ENCODE measurements around the gene PPFIBP2. TPM values are rescaled to one million over a fixed set of nuclear protein-coding genes. Genes with fewer than 3 reads are reported as not detected.

Gene PPFIBP2
- total RNA-seq, 1 experiment from 2014 or later: 5.7 TPM

GRCh38 chr11:7558046-7558445 is 44.2 kb downstream of the PPFIBP2 start:
- no peaks in the 10 kb centered on the region for H3K36me3 ChIP-seq (ENCODE audit: insufficient read depth, low read length, poor library complexity, severe bottlenecking)

GRCh38 chr11:7559398-7560283 is 45.8 kb downstream of the PPFIBP2 start:
- no peaks in the 10 kb centered on the region for H3K4me1 ChIP-seq (ENCODE audit: insufficient read depth, low read length, poor library complexity, severe bottlenecking)
- TF ChIP-seq EZH2 (IDR thresholded peaks at IDR 0.05; ENCODE audit: borderline replicate concordance, low read depth, low read length, poor library complexity, severe bottlenecking) (no peak), CTCF (conservative IDR thresholded peaks at IDR 0.05; ENCODE audit: low read depth, low read length) (no peak)
- no TSS peak for BruUV-seq (replicated peaks)
- no peak overlapping the region for H3K27ac ChIP-seq (ENCODE audit: low read depth, low read length, poor library complexity, severe bottlenecking)
- no peak overlapping the region for H3K4me3 ChIP-seq (ENCODE audit: low read depth, low read length, poor library complexity, severe bottlenecking)
- H3K9me3 ChIP-seq (ENCODE audit: low read depth, low read length, poor library complexity, severe bottlenecking): no peaks in the 10 kb centered on the region
- no peaks in the 10 kb centered on the region for H3K36me3 ChIP-seq (ENCODE audit: insufficient read depth, low read length, poor library complexity, severe bottlenecking)
- no peak for DNase-seq (ENCODE audit: low spot score)
- POLR2A ChIA-PET (ENCODE audit: low non-redundant PET): no interaction called here
- CTCF ChIA-PET: no interaction called here
- intact Hi-C loops (cut with micrococcal nuclease; ENCODE audit: unreplicated experiment): no loop called here
- H3K27me3 ChIP-seq (replicated peaks; ENCODE audit: insufficient read depth, low read depth, low read length, poor library complexity): no peaks in the 10 kb centered on the region

More at GRCh38 chr11:7558046-7558445, 44.2 kb downstream of the PPFIBP2 start:
- ChIA-PET POLR2A (ENCODE audit: low non-redundant PET) (interaction anchor here (0.6 kb wide), 1 partner anchor 1920 kb away, joined by 3 read pairs; no protein-coding TSS in a partner anchor), CTCF (no interaction called here)
- Histone ChIP-seq H3K4me1 (ENCODE audit: insufficient read depth, low read length, poor library complexity, severe bottlenecking) (no peaks in the 10 kb centered on the region), H3K9me3 (ENCODE audit: low read depth, low read length, poor library complexity, severe bottlenecking) (no peaks in the 10 kb centered on the region), H3K27ac (ENCODE audit: low read depth, low read length, poor library complexity, severe bottlenecking) (no peak overlapping the region), H3K4me3 (ENCODE audit: low read depth, low read length, poor library complexity, severe bottlenecking) (no peak overlapping the region), H3K27me3 (replicated peaks; ENCODE audit: insufficient read depth, low read depth, low read length, poor library complexity) (no peaks in the 10 kb centered on the region)
- intact Hi-C loops (cut with micrococcal nuclease; ENCODE audit: unreplicated experiment): no loop called here
- no peak for DNase-seq (ENCODE audit: low spot score)
- TF ChIP-seq EZH2 (IDR thresholded peaks at IDR 0.05; ENCODE audit: borderline replicate concordance, low read depth, low read length, poor library complexity, severe bottlenecking): no peak
- no peak for TF ChIP-seq CTCF (conservative IDR thresholded peaks at IDR 0.05; ENCODE audit: low read depth, low read length)
- BruUV-seq (replicated peaks): no TSS peak

- H3K27ac ChIP-seq (ENCODE audit: low read depth, low read length, poor library complexity, severe bottlenecking): no peak overlapping the region
- TF ChIP-seq CTCF (conservative IDR thresholded peaks at IDR 0.05; ENCODE audit: low read depth, low read length): no peak
- no peak for TF ChIP-seq EZH2 (IDR thresholded peaks at IDR 0.05; ENCODE audit: borderline replicate concordance, low read depth, low read length, poor library complexity, severe bottlenecking)
- H3K27me3 ChIP-seq (replicated peaks; ENCODE audit: insufficient read depth, low read depth, low read length, poor library complexity): no peaks in the 10 kb centered on the region
- ChIA-PET POLR2A (ENCODE audit: low non-redundant PET) (no interaction called here), CTCF (no interaction called here)
- H3K4me1 ChIP-seq (ENCODE audit: insufficient read depth, low read length, poor library complexity, severe bottlenecking): no peaks in the 10 kb centered on the region
- no peak for DNase-seq (ENCODE audit: low spot score)
- no peaks in the 10 kb centered on the region for H3K9me3 ChIP-seq (ENCODE audit: low read depth, low read length, poor library complexity, severe bottlenecking)
- intact Hi-C loops (cut with micrococcal nuclease; ENCODE audit: unreplicated experiment): no loop called here
- H3K36me3 ChIP-seq (ENCODE audit: insufficient read depth, low read length, poor library complexity, severe bottlenecking): no peaks in the 10 kb centered on the region
- no peak overlapping the region for H3K4me3 ChIP-seq (ENCODE audit: low read depth, low read length, poor library complexity, severe bottlenecking)
- no TSS peak for BruUV-seq (replicated peaks)
These were observed 47.8 kb downstream of the PPFIBP2 start for GRCh38 chr11:7561562-7561961.
